Measurements from ENCODE around the gene ARHGAP6. TPM values are rescaled to one million over a fixed set of nuclear protein-coding genes. Genes with fewer than 3 reads are reported as not detected.

Gene ARHGAP6
- total RNA-seq, 2 donors from 2014 or later, result 0.30 to 16.1 TPM

DNA sequence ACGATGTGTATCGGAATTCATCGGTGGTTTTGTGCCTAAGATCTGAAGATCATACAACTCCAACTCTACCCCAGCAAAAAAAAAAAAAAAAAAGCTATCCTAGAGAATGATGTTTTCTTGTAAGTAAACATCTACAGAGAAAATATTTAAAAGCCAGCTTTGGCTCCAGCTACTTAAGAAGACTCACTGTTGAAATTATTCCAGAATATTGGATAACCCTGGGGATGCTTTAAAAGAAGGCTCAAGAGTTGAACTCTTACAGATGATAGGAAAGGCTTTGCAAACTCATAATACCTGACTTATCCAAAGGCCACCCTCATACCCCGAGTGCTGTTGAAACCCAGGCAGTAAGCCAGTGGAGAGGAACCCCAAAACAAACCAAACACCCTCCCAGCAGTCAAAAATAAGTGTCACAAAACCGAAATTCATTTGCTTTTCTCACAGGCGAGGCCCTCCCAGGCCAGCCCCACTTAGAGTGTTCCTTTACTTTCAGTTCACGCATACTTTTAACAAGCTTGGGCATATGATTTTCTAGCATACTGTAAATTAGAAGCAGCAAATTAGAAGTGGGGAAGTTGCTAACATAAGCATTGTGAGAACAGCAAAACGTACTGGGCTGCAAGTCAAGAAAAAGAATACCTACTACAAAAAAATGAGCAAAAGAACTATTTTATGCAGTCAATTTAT, 375.2 kb downstream of the ARHGAP6 start:
- Mint-ChIP-seq H3K27ac (no peak overlapping the region), H3K36me3 (ENCODE audit: low read depth) (no peaks in the 10 kb centered on the region), H3K4me1 (no peaks in the 10 kb centered on the region), H3K4me3 (no peak overlapping the region), H3K27me3 (no peaks in the 10 kb centered on the region)
- H3K9me3 ChIP-seq (ENCODE audit: control insufficient read depth, low read length, poor library complexity, severe bottlenecking), result no peaks in the 10 kb centered on the region
- ATAC-seq, result no peak
- DNase-seq, result no peak

DNA sequence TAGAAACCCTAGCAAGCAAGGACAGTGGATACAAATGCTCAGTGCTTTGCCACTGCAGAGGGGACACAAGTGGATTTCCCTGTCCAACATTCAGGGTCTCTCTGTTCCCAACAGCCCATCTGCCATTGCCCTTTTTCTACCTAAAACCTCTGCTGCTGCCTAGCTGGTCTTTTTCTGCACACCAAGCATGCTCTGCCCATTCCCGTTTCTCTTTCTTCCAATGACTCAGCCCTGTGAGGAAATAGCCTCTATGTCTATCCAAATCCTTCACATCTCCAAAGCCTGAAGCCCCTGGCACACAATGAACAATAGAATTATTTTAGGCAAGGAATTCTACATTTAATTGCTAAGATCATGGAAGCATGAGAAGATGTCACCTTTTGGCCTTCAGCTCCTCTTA, 378.2 kb downstream of the ARHGAP6 start:
- Mint-ChIP-seq H3K36me3 (ENCODE audit: low read depth) (no peaks in the 10 kb centered on the region), H3K27me3 (no peaks in the 10 kb centered on the region), H3K27ac (no peak overlapping the region), H3K4me1 (no peaks in the 10 kb centered on the region), H3K4me3 (no peak overlapping the region)
- H3K9me3 ChIP-seq (ENCODE audit: control insufficient read depth, low read length, poor library complexity, severe bottlenecking), result no peaks in the 10 kb centered on the region
- no peak for ATAC-seq
- DNase-seq, result no peak

DNA sequence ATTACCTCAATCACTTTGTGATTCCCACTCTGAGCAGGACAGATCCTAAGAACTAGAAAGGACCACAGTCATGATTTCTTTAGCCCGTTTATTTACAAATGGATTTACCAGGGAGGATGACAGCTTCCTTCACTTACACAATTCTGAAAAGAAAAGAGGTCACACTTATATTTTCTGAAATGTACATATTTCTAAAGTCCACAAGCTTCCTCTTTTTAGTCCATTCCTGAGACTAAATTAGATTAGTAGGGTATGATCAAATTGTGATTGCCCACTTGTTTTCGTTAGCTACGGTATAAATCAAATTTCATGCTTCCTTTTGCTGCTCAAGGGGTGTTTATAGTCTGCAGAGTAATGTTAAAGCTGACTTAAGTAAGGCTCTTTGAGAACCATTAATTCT, 380.1 kb downstream of the ARHGAP6 start:
- Mint-ChIP-seq H3K27ac (no peak overlapping the region), H3K4me1 (no peaks in the 10 kb centered on the region), H3K36me3 (ENCODE audit: low read depth) (no peaks in the 10 kb centered on the region), H3K27me3 (no peaks in the 10 kb centered on the region), H3K4me3 (no peak overlapping the region)
- H3K9me3 ChIP-seq (ENCODE audit: control insufficient read depth, low read length, poor library complexity, severe bottlenecking), result no peaks in the 10 kb centered on the region
- no peak for DNase-seq
- ATAC-seq, result no peak

DNA sequence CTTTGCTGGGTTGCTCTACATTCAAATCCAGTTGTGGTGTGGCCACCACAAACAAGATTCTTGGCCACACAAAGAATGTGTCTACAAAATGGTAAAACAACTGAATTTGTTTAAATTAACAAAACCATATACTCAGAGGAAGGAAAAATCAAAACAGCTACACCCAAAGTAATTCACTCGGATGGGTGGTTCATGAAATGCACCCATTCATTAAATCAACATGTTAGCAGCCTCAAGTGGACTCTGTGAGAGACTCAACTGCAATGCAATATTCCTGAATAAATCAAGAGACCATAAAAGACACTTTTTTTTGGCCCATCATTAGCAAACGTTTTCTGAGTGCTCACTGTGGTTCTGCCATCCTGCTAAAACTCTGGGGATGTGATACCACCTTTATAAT, 383.7 kb downstream of the ARHGAP6 start:
- H3K4me3 Mint-ChIP-seq, result no peak overlapping the region
- no peaks in the 10 kb centered on the region for H3K9me3 ChIP-seq (ENCODE audit: control insufficient read depth, low read length, poor library complexity, severe bottlenecking)
- H3K36me3 Mint-ChIP-seq (ENCODE audit: low read depth), result no peaks in the 10 kb centered on the region
- ATAC-seq (no peak), DNase-seq (no peak)
- H3K27ac Mint-ChIP-seq, result no peak overlapping the region
- no peaks in the 10 kb centered on the region for H3K4me1 Mint-ChIP-seq
- no peaks in the 10 kb centered on the region for H3K27me3 Mint-ChIP-seq

DNA sequence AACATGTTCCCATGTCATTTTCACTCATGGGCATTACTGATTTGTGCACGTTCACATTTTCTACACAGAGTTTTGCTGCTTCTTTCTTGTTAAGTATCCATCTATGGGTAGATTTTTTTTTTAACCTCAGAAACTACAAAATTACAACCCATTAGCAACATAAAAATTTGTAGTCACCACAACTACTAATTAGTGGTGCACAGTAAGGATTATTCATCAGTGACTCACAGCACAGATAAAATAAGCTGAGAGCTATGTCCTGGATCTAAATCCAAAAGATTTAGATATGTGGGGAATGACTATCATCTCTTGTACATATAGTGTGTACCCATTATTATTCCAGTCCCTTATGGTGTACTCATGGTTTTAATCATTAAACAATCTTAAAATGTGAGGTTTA, 392.2 kb downstream of the ARHGAP6 start:
- Mint-ChIP-seq H3K27ac (no peak overlapping the region), H3K4me3 (no peak overlapping the region), H3K4me1 (no peaks in the 10 kb centered on the region), H3K27me3 (no peaks in the 10 kb centered on the region), H3K36me3 (ENCODE audit: low read depth) (no peaks in the 10 kb centered on the region)
- ATAC-seq (no peak), DNase-seq (no peak)
- no peaks in the 10 kb centered on the region for H3K9me3 ChIP-seq (ENCODE audit: control insufficient read depth, low read length, poor library complexity, severe bottlenecking)

DNA sequence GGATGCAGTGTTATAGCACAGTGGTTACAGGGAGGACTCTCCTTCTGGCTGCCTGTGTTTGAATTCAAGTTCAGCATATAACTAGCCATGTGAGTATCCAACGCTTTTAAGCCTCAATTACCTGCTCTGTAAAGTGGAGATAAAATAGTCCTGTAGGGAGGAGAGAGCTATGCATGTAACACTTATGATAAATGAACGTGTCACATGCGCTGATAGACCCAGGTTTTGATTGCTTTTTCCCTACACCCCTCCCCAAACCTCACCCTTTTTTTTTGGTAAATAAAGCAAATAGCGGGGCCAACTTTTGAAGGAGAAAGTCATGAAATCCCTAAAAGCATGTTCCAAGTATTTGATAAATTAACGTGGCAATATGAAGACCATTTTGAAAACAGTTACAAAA, 392.9 kb downstream of the ARHGAP6 start:
- Mint-ChIP-seq H3K4me3 (no peak overlapping the region), H3K36me3 (ENCODE audit: low read depth) (no peaks in the 10 kb centered on the region), H3K4me1 (no peaks in the 10 kb centered on the region), H3K27ac (no peak overlapping the region), H3K27me3 (no peaks in the 10 kb centered on the region)
- ATAC-seq (no peak), DNase-seq (no peak)
- no peaks in the 10 kb centered on the region for H3K9me3 ChIP-seq (ENCODE audit: control insufficient read depth, low read length, poor library complexity, severe bottlenecking)

DNA sequence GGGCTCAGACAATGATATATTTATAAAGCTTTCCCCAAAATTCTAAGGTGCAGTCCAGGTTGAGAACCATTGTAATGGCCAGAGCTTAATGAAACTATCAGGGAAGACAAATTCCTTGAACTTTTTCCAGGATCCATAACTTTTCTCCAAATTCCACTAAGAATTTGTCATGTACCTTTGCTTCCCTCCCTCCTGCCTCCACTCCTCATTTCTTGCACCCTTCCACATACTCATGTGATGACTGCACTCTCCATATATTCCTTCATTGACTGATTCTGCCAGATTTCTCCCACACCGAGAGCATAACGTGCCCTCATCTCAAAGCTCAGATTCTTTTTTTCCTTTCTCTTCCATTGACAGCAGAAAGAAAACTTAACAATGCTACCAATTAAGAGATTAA, 393.4 kb downstream of the ARHGAP6 start:
- H3K9me3 ChIP-seq (ENCODE audit: control insufficient read depth, low read length, poor library complexity, severe bottlenecking), result no peaks in the 10 kb centered on the region
- H3K36me3 Mint-ChIP-seq (ENCODE audit: low read depth), result no peaks in the 10 kb centered on the region
- ATAC-seq, result no peak
- no peak overlapping the region for H3K27ac Mint-ChIP-seq
- no peak for DNase-seq
- no peaks in the 10 kb centered on the region for H3K27me3 Mint-ChIP-seq
- H3K4me3 Mint-ChIP-seq, result no peak overlapping the region
- H3K4me1 Mint-ChIP-seq, result no peaks in the 10 kb centered on the region

DNA sequence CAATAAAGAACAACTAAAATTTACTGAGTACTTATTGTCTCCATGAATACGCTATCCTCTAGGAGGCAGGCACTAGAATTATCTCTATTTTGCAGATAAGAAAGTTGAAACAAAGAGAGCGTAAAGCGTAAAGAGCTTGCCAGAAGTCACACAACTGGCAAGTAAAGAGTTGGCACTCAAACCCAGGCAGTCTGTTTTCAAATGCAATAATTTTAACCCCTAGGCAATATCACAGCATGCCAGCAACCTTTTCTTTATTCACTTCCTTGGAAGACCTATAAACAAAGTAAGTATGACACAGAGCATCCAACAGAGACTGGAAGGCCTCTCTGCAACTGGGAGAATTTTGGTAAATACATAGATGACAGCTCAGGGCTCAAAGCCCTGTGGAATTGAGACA, 395.7 kb downstream of the ARHGAP6 start:
- ATAC-seq, result no peak
- Mint-ChIP-seq H3K36me3 (ENCODE audit: low read depth) (no peaks in the 10 kb centered on the region), H3K27ac (no peak overlapping the region), H3K4me1 (no peaks in the 10 kb centered on the region), H3K4me3 (no peak overlapping the region), H3K27me3 (no peaks in the 10 kb centered on the region)
- DNase-seq, result no peak
- H3K9me3 ChIP-seq (ENCODE audit: control insufficient read depth, low read length, poor library complexity, severe bottlenecking), result no peaks in the 10 kb centered on the region

DNA sequence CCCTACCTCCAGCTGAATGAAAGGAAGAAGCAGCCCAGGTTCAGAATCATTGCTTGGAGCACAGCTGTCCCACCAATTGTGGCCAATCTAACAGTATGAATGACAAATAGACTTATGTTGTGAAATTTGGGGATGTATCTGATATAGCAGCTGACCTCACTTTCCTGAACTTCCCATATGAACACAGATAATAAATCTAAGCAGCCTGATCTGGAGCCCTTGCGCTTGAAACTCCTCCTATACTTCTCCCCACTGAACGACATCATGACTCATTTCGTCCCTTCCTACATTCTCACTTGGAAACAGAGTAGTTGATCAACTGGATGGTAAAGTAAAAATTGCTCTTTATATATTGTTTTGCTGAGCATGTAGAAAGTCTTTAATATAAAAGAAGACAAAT, 396.7 kb downstream of the ARHGAP6 start:
- H3K27me3 Mint-ChIP-seq, result no peaks in the 10 kb centered on the region
- no peak for ATAC-seq
- no peaks in the 10 kb centered on the region for H3K9me3 ChIP-seq (ENCODE audit: control insufficient read depth, low read length, poor library complexity, severe bottlenecking)
- no peak for DNase-seq
- H3K4me3 Mint-ChIP-seq, result no peak overlapping the region
- no peaks in the 10 kb centered on the region for H3K4me1 Mint-ChIP-seq
- H3K27ac Mint-ChIP-seq, result no peak overlapping the region
- no peaks in the 10 kb centered on the region for H3K36me3 Mint-ChIP-seq (ENCODE audit: low read depth)

DNA sequence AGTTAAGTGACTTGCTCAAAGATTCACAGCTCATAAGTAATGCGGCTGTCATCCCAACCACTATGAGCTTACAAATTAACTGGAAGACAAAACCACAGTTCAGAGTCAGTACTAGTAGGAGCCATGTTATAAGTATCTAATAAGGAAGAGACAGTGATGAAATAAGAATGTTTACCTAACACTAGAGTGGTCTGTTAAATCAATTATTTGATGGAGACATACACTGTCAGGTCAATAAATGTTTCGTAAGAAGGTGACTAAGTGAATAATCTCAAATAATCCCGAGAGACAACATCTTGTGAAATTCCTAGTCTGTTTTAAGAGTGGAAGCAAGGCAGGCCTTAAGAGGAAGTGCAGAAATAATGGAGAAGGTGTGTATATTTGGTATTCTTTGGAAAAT, 398.3 kb downstream of the ARHGAP6 start:
- H3K9me3 ChIP-seq (ENCODE audit: control insufficient read depth, low read length, poor library complexity, severe bottlenecking), result no peaks in the 10 kb centered on the region
- Mint-ChIP-seq H3K27ac (no peak overlapping the region), H3K27me3 (no peaks in the 10 kb centered on the region), H3K36me3 (ENCODE audit: low read depth) (no peaks in the 10 kb centered on the region), H3K4me3 (no peak overlapping the region), H3K4me1 (no peaks in the 10 kb centered on the region)
- no peak for DNase-seq
- ATAC-seq, result no peak

DNA sequence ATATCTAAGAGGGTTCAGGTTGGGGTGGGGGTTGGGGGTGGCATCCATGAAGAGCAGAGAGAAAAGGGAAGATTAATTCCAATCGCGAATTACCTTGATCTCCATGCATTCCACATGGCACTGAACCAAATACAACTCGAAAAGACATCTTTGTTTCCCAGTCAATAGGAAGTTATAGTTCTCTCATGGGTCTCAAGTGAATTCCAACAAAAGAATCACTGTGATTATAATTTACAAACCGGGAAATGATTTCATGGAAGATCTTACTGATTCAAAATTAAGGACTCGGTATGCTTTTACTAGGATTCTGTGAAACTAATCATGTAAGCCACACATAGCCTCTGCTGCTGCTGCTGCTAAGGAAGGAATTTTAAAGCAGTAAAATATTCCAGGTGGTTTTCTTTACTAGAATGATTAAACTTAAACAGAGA, 399.1 kb downstream of the ARHGAP6 start:
- H3K36me3 Mint-ChIP-seq (ENCODE audit: low read depth), result no peaks in the 10 kb centered on the region
- H3K4me3 Mint-ChIP-seq, result no peak overlapping the region
- DNase-seq, result no peak
- ATAC-seq, result no peak
- H3K27ac Mint-ChIP-seq, result no peak overlapping the region
- no peaks in the 10 kb centered on the region for H3K9me3 ChIP-seq (ENCODE audit: control insufficient read depth, low read length, poor library complexity, severe bottlenecking)
- no peaks in the 10 kb centered on the region for H3K27me3 Mint-ChIP-seq
- no peaks in the 10 kb centered on the region for H3K4me1 Mint-ChIP-seq

DNA sequence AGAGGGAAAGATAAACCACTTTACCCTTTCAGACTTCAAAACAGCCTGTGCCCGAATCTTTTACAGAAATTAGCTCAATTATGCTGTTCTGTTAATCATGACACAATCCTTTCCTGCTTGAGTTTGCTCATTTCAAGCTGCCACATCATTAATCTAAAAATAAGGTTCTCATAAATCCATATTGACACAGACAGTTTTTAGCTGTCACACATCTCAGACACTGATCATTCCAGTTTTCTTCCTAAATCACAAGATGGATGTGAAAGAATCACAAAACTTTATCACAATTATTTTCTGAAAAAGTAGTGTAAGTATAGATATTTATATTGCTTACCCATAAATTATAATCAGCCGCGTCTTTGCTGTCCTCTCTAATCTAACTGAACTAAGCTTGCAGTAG, 400.4 kb downstream of the ARHGAP6 start:
- no peak overlapping the region for H3K27ac Mint-ChIP-seq

DNA sequence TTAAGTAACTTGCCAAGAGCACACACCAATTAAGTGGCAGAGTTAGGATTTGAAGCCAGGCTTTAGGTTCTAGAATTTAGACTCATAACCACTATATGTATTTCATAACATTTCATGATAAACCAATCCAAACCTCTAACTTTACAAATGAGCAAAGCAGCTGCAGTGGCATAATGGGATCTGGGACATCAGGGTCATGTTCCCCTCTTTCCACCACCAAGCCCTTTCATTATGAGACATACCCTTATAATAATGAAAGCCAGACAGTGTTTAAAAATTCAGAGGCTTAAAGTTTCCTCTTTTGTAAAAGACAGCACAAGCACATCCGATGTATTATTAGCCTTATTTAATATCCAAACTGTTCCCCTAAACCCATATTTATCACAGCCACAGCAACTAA, 400.8 kb downstream of the ARHGAP6 start:
- ATAC-seq (no peak), DNase-seq (no peak)
- Mint-ChIP-seq H3K4me1 (no peaks in the 10 kb centered on the region), H3K27me3 (no peaks in the 10 kb centered on the region), H3K27ac (no peak overlapping the region), H3K4me3 (no peak overlapping the region), H3K36me3 (ENCODE audit: low read depth) (no peaks in the 10 kb centered on the region)
- no peaks in the 10 kb centered on the region for H3K9me3 ChIP-seq (ENCODE audit: control insufficient read depth, low read length, poor library complexity, severe bottlenecking)

More for the DNA sequence above, 400.4 kb downstream of the ARHGAP6 start:
- H3K9me3 ChIP-seq (ENCODE audit: control insufficient read depth, low read length, poor library complexity, severe bottlenecking), result no peaks in the 10 kb centered on the region
- H3K36me3 Mint-ChIP-seq (ENCODE audit: low read depth), result no peaks in the 10 kb centered on the region
- no peak overlapping the region for H3K4me3 Mint-ChIP-seq
- ATAC-seq, result no peak
- no peaks in the 10 kb centered on the region for H3K27me3 Mint-ChIP-seq
- DNase-seq, result no peak
- H3K4me1 Mint-ChIP-seq, result no peaks in the 10 kb centered on the region

DNA sequence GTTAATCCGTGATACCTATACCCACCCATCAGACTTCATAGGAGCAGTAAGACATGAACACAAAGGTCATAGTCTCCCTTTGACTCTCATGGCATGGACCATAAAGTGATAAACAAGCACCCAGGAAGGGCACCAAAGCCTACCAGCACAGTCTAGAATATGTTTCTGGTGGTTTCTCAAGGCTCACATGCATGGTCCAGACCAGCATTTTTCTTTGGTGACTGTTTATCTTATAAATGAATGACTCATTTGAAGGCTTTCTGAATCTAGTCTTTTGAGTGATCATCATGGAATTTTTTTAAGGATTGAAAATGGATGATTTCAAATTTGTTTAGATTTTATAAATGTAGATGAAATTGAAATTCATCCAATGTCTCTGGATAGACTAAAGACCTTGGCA, 404.5 kb downstream of the ARHGAP6 start:
- no peak overlapping the region for H3K4me3 Mint-ChIP-seq
- no peak overlapping the region for H3K27ac Mint-ChIP-seq
- H3K36me3 Mint-ChIP-seq (ENCODE audit: low read depth), result no peaks in the 10 kb centered on the region
- no peaks in the 10 kb centered on the region for H3K4me1 Mint-ChIP-seq
- no peak for DNase-seq
- H3K9me3 ChIP-seq (ENCODE audit: control insufficient read depth, low read length, poor library complexity, severe bottlenecking), result no peaks in the 10 kb centered on the region
- no peaks in the 10 kb centered on the region for H3K27me3 Mint-ChIP-seq
- no peak for ATAC-seq
